Endodermal cell (in vitro differentiated cells): Measurements from ENCODE around the gene CLECL1. TPM values are rescaled to one million over a fixed set of nuclear protein-coding genes. Genes with fewer than 3 reads are reported as not detected.
A peak's percentile ranks its signal among the peaks of the same experiment; 100 is the strongest.

Source experiments
- DNase-seq: peaks from one replicate; pipeline ENCODE4 v3.0.0-alpha.2; 2017
- H3K27ac ChIP-seq: 2 replicates; pipeline ENCODE4 v1.5.1; 2013; ENCODE audit warnings: mild to moderate bottlenecking, low read depth, low read length, moderate library complexity
- H3K27me3 ChIP-seq: 2 replicates; pipeline ENCODE4 v1.6.1; 2013; ENCODE audit warnings: mild to moderate bottlenecking, low read length, moderate library complexity; ENCODE audit not compliant: insufficient read depth, control insufficient read depth, poor library complexity, severe bottlenecking
- H3K36me3 ChIP-seq: 2 replicates; pipeline ENCODE4 v1.7.0; 2013; ENCODE audit warnings: mild to moderate bottlenecking, low read length, moderate library complexity; ENCODE audit not compliant: control insufficient read depth, insufficient read depth
- H3K4me1 ChIP-seq: one replicate; pipeline ENCODE4 v1.7.0; 2013; ENCODE audit warnings: low read length; ENCODE audit not compliant: control insufficient read depth, insufficient read depth
- H3K4me3 ChIP-seq: 2 replicates; pipeline ENCODE4 v1.5.1; 2013; ENCODE audit warnings: mild to moderate bottlenecking, low read length, moderate library complexity
- H3K9ac ChIP-seq: 2 replicates; pipeline ENCODE4 v1.6.1; 2013; ENCODE audit warnings: mild to moderate bottlenecking, low read length, moderate library complexity; ENCODE audit not compliant: poor library complexity, severe bottlenecking; ENCODE audit errors: extremely low read depth
- H3K9me3 ChIP-seq: 2 replicates; pipeline ENCODE4 v1.6.1; 2013; ENCODE audit warnings: mild to moderate bottlenecking, low read length, moderate library complexity; ENCODE audit not compliant: control insufficient read depth
- H3K27ac Mint-ChIP-seq: 2 replicates; pipeline ENCODE4 v1.8.0; 2020; ENCODE audit warnings: mixed read lengths
- H3K27me3 Mint-ChIP-seq: 2 replicates; pipeline ENCODE4 v1.8.0; 2021; ENCODE audit warnings: mild to moderate bottlenecking, mixed read lengths; ENCODE audit not compliant: insufficient read depth
- H3K36me3 Mint-ChIP-seq: 2 replicates; pipeline ENCODE4 v1.8.0; 2020; ENCODE audit warnings: low read depth, mixed read lengths
- H3K4me1 Mint-ChIP-seq: 2 replicates; pipeline ENCODE4 v1.8.0; 2020; ENCODE audit warnings: mixed read lengths
- H3K4me3 Mint-ChIP-seq: 2 replicates; pipeline ENCODE4 v1.8.0; 2020; ENCODE audit warnings: mild to moderate bottlenecking, moderate library complexity, mixed read lengths
- H3K9me3 Mint-ChIP-seq: 2 replicates; pipeline ENCODE4 v1.8.0; 2020; ENCODE audit warnings: mild to moderate bottlenecking, mixed read lengths
- CTCF ChIP-seq: fragments of 200-600 bp; sonication (generic); conservative IDR thresholded peaks from 2 replicates; pipeline ENCODE4 v1.5.0; 2021; ENCODE audit warnings: antibody characterized with exemption, mild to moderate bottlenecking
- WGBS, 2 experiments: methylation state at CpG; one replicate each; pipeline versions ENCODE4 v1.1.5 to v1.1.7; 2013; ENCODE audit warnings: missing lambda C conversion rate in 2 of 2, mixed read lengths in 1 of 2; ENCODE audit not compliant: insufficient coverage in 1 of 2, insufficient read length in 1 of 2; 5-methylcytosine and 5-hydroxymethylcytosine counted together
- total RNA-seq, 2 donors: library from RNA; stranded (reverse); fragmentation: NEBNext Ultra II Directional in 1 of 2; extraction: Animal tissue kit (Norgen Biotek cat#: 25700) in 1 of 2; gene quantifications; 2 replicates in 1 of 2; 3 replicates in 1 of 2; pipeline ENCODE4 v1.2.1, GENCODE V29; 2021

CLECL1 gene
- total RNA-seq, 2 donors from 2014 or later, result not detected

GRCh38 chr12:9745199-9745598, 12.3 kb upstream of the CLECL1 start:
- no peaks in the 10 kb centered on the region for H3K27me3 ChIP-seq
- H3K9ac ChIP-seq, result no peak overlapping the region
- H3K36me3 Mint-ChIP-seq, result no peaks in the 10 kb centered on the region
- H3K9me3 Mint-ChIP-seq, result no peaks in the 10 kb centered on the region
- no peak overlapping the region for H3K4me3 Mint-ChIP-seq
- H3K9me3 ChIP-seq, result no peaks in the 10 kb centered on the region
- TF ChIP-seq CTCF, result no peak
- H3K27ac ChIP-seq, result no peak overlapping the region
- no peaks in the 10 kb centered on the region for H3K4me1 Mint-ChIP-seq
- no peaks in the 10 kb centered on the region for H3K4me1 ChIP-seq
- no peak overlapping the region for H3K27ac Mint-ChIP-seq
- DNase-seq, result no peak
- no peaks in the 10 kb centered on the region for H3K27me3 Mint-ChIP-seq
- H3K36me3 ChIP-seq, result no peaks in the 10 kb centered on the region
- WGBS, 2 experiments, result 76 to 84% methylated on average over 3 of the region's 3 CpGs
- no peak overlapping the region for H3K4me3 ChIP-seq

- Histone ChIP-seq H3K36me3 (no peaks in the 10 kb centered on the region), H3K4me3 (no peak overlapping the region), H3K27ac (no peak overlapping the region), H3K9me3 (no peaks in the 10 kb centered on the region), H3K9ac (no peak overlapping the region), H3K27me3 (no peaks in the 10 kb centered on the region), H3K4me1 (no peaks in the 10 kb centered on the region)
- Mint-ChIP-seq H3K36me3 (no peaks in the 10 kb centered on the region), H3K4me1 (no peaks in the 10 kb centered on the region), H3K9me3 (peaks cover 8% of the 10 kb centered on the region), H3K4me3 (no peak overlapping the region), H3K27ac (no peak overlapping the region), H3K27me3 (no peaks in the 10 kb centered on the region)
- WGBS, 2 experiments, result 87 to 91% methylated on average over 5 of the region's 5 CpGs
- no peak for DNase-seq
- no peak for TF ChIP-seq CTCF
Observed at GRCh38 chr12:9742661-9743060, 9.8 kb upstream of the CLECL1 start.

- H3K27ac Mint-ChIP-seq, result no peak overlapping the region
- Histone ChIP-seq H3K27ac (no peak overlapping the region), H3K9me3 (no peaks in the 10 kb centered on the region), H3K27me3 (no peaks in the 10 kb centered on the region), H3K9ac (no peak overlapping the region), H3K4me1 (no peaks in the 10 kb centered on the region), H3K36me3 (no peaks in the 10 kb centered on the region), H3K4me3 (no peak overlapping the region)
- no peaks in the 10 kb centered on the region for H3K36me3 Mint-ChIP-seq
- TF ChIP-seq CTCF, result peak; percentile 5
- DNase-seq, result no peak
- H3K4me3 Mint-ChIP-seq, result no peak overlapping the region
- H3K9me3 Mint-ChIP-seq, result peaks cover 8% of the 10 kb centered on the region
- WGBS, 2 experiments, result 94 to 100% methylated on average over 1 to 4 of the region's 4 CpGs
- no peaks in the 10 kb centered on the region for H3K27me3 Mint-ChIP-seq
- H3K4me1 Mint-ChIP-seq, result no peaks in the 10 kb centered on the region
Observed at GRCh38 chr12:9741726-9742125, 8.8 kb upstream of the CLECL1 start.
